Measurements from ENCODE around the gene BRIX1.

The BRIX1 gene, protein sequence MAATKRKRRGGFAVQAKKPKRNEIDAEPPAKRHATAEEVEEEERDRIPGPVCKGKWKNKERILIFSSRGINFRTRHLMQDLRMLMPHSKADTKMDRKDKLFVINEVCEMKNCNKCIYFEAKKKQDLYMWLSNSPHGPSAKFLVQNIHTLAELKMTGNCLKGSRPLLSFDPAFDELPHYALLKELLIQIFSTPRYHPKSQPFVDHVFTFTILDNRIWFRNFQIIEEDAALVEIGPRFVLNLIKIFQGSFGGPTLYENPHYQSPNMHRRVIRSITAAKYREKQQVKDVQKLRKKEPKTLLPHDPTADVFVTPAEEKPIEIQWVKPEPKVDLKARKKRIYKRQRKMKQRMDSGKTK

DNA sequence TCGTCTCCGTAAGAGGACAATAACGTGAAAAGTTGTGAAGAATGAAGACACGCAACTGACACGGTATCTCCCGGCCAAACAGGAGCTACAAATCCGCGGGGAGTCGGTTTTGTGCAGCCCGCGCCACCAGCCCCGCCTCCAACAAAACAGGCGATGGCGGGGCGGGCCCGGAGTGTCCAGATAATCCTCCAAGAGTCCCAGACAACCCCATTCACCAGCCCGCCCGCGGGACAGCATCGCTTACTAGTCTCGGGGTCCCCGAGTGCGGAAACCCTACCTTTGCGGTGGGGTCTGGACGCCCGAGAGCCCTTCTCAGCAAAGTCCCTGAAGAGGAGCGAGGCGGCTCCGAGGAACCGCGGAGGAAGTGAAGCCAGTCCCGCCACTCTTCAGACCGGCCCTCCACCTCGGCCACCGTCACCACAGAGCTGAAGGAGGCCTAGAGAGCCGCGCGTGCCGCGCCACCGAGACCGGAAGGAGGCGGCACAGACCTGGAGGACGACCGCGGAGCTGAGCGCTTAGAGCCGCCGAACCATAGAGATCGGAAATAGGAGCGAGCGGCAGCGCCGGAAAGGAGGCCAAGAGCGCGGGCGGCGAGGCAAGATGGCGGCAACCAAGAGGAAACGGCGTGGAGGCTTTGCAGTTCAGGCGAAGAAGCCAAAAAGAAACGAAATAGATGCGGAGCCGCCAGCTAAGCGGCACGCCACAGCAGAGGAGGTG is at the start of gene BRIX1, which contains the start of gene RAD1:
TSS of gene BRIX1 (plus strand) at position 573 of the 717 bp plus-strand sequence. CDS start at position 601, 28 bp downstream.
TSS of gene RAD1 (minus strand) at position 366 of the 717 bp plus-strand sequence. CDS start 612 bp downstream, outside the sequence.
- peak within 1 kb of the TSS; percentile 81 for H3K4me3 ChIP-seq (ENCODE audit: low read depth, low read length)
- peak; percentile 90 for DNase-seq (ENCODE audit: low read depth)
- TF ChIP-seq, protein P1, sequence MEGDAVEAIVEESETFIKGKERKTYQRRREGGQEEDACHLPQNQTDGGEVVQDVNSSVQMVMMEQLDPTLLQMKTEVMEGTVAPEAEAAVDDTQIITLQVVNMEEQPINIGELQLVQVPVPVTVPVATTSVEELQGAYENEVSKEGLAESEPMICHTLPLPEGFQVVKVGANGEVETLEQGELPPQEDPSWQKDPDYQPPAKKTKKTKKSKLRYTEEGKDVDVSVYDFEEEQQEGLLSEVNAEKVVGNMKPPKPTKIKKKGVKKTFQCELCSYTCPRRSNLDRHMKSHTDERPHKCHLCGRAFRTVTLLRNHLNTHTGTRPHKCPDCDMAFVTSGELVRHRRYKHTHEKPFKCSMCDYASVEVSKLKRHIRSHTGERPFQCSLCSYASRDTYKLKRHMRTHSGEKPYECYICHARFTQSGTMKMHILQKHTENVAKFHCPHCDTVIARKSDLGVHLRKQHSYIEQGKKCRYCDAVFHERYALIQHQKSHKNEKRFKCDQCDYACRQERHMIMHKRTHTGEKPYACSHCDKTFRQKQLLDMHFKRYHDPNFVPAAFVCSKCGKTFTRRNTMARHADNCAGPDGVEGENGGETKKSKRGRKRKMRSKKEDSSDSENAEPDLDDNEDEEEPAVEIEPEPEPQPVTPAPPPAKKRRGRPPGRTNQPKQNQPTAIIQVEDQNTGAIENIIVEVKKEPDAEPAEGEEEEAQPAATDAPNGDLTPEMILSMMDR (IDR thresholded peaks at IDR 0.05; ENCODE audit: low read depth, low read length, missing control alignments): no peak

DNA sequence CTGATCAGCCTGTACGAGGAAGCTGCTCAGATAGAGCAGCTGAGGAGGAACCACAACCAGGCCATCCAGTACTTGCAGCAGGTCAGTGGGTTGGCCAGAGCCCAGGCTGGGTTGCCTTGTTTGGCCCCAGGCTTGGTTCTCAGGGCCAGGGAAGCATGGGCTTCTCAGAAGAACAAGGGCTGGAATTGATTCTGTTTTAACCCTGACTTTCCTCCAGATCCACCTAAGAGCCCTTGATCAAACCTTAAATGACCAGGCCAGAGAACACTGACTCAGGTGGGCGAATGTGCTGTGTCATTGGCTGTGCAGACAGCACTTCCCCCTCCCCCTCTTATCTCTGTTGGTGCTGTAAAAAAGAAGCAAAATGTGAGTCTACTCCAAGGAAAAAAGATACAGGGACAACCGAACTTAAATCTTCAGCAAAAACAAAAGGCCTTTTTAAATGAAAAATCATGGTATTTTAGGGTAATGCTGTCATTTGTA is 48.5 kb upstream of the BRIX1 start:
- TF ChIP-seq, protein P1 (IDR thresholded peaks at IDR 0.05; ENCODE audit: low read depth, low read length, missing control alignments): no peak
- no peak overlapping the region for H3K4me3 ChIP-seq (ENCODE audit: low read depth, low read length)
- no peak for DNase-seq (ENCODE audit: low read depth)

DNA sequence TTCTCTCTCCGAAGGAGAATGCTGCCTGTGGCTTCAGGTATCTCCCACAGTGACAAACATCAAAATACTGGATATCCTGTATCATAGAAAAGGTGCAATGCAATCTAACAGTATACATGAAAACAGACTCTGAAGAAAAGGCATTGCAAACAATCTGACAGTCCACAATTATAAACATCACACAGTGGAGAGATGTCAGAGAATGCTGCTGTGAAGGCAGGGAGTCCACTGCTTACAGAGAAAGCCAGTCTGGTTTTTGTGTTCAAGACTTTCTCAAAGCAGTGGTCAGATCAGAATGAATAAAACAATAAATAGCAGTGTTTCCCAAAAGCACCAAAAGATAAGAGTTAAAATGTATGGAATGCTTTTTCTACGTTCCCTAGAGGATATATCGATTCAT is 47.9 kb upstream of the BRIX1 start:
- DNase-seq (ENCODE audit: low read depth): no peak

DNA sequence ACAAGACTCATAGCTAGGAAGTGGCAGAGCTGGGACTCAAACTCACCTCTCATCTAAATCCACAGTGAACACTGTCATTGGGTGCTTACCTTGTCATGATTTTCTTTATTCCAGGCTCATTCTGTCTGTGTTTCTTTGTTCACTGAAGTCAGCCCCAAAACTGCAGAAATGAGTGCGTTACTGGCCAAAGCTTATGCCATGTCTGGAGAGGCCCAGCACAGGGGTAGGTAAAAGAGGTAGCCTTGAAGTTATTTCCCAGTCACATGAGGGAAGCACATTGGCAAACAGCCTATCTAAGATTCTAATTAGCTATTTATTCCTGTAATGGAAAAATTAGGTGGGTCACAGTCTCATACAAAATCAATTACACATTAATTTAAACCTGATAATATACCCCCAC is 46.7 kb upstream of the BRIX1 start:
- no peak for DNase-seq (ENCODE audit: low read depth)
- no peak overlapping the region for H3K4me3 ChIP-seq (ENCODE audit: low read depth, low read length)
- TF ChIP-seq, protein P1 (IDR thresholded peaks at IDR 0.05; ENCODE audit: low read depth, low read length, missing control alignments): no peak

More for the DNA sequence above, 47.9 kb upstream of the BRIX1 start:
- TF ChIP-seq, protein P1 (IDR thresholded peaks at IDR 0.05; ENCODE audit: low read depth, low read length, missing control alignments): no peak
- H3K4me3 ChIP-seq (ENCODE audit: low read depth, low read length): no peak overlapping the region

DNA sequence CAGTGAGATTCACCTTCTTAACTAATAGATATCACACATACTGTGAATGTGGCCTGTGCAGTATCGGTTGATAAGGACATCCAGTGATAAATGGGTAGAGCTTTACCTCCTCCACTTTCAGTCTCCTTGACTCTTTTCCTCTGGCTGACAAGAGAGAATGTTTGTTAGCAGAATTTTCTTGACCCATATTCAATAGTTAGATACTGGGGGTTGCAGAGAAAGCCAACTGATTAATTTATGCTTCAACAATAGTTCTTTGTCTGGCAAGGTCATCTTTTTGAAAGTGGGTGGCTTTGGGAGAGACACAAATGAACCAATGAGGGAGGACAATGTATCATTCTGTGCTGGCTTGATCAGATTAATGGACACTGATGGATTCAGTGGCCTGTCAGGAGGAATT is 46.3 kb upstream of the BRIX1 start:
- H3K4me3 ChIP-seq (ENCODE audit: low read depth, low read length): no peak overlapping the region
- TF ChIP-seq, protein P1 (IDR thresholded peaks at IDR 0.05; ENCODE audit: low read depth, low read length, missing control alignments): no peak
- no peak for DNase-seq (ENCODE audit: low read depth)

DNA sequence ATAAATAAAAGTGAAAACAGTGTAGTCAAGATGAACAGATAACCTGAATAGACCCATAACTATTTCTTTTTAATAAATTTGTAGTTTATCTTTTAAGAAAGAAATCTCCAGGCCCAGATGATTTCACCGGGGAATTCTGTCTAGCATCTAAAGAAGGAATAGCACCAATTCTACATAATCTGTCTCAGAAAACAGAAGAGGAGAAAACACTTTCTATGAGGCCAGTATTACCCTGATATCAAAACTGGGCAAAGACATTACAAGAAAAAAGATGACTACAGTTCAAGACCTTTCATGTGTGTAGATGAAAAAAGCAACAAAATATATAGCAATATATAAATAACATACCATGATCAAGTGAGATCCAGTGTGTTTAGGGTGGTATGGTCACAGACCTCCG is 45.1 kb upstream of the BRIX1 start:
- no peak for DNase-seq (ENCODE audit: low read depth)
- TF ChIP-seq, protein P1 (IDR thresholded peaks at IDR 0.05; ENCODE audit: low read depth, low read length, missing control alignments): no peak

More for the DNA sequence above, 45.1 kb upstream of the BRIX1 start:
- no peak overlapping the region for H3K4me3 ChIP-seq (ENCODE audit: low read depth, low read length)
